ENCODE data around the gene RPS6KA2. TPM values are rescaled to one million over a fixed set of nuclear protein-coding genes. Genes with fewer than 3 reads are reported as not detected.

RPS6KA2 gene
- total RNA-seq, 1 experiment from 2014 or later = 12.3 TPM

DNA sequence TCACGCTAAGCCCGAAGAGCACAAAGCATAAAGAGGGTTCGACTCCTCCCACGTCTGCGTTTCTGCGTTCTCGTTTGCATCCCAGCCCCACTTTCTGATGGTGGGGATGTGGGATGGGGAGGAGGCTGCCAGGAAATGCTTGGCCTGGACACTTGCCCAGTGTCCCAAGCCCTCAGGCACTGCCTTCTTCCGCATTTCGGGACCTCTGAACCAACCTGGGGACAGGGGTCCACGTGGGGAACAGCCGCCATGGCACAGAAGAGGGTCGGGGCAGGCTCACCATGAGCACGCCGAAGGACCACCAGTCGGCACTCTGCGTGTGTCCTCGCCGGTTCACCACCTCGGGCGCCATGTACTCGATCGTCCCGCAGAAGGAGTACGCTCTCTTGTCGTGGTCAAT is 128.8 kb downstream of the RPS6KA2 start:
- no peak for DNase-seq
- Mint-ChIP-seq H3K27ac (no peak overlapping the region; a peak in 1 of 7 replicates), H3K36me3 (ENCODE audit: insufficient read depth in 1 of 3, low read depth in 3 of 3) (peaks cover 11 to 20% (median 12%) of the 10 kb centered on the region in 3 experiments; a peak in 6 of 7 replicates), H3K4me3 (no peak overlapping the region), H3K27me3 (ENCODE audit: low read depth) (no peaks in the 10 kb centered on the region; the same call in 1 of the 2 replicates), H3K9me3 (no peaks in the 10 kb centered on the region), H3K4me1 (0 out of 4 replicates have a peak, but pooled peaks cover 0 to 8% of the 10 kb centered on the region in 2 experiments)
- H2BK5ac ChIP-seq (ENCODE audit: insufficient read length, low read length) = no peak overlapping the region
- H2AFZ ChIP-seq (ENCODE audit: low read length) = no peak overlapping the region
- H3K4me1 ChIP-seq (ENCODE audit: insufficient read depth, low read length) = no peaks in the 10 kb centered on the region
- H3K27ac ChIP-seq (ENCODE audit: insufficient read length, low read depth, low read length) = no peak overlapping the region
- H2BK15ac ChIP-seq (ENCODE audit: low read depth, low read length) = no peak overlapping the region
- no peak overlapping the region for H3K4me2 ChIP-seq (ENCODE audit: insufficient read depth, insufficient read length, low read length)
- no peaks in the 10 kb centered on the region for H3K79me1 ChIP-seq (ENCODE audit: insufficient read depth, low read depth, low read length, poor library complexity, severe bottlenecking)
- H4K5ac ChIP-seq (ENCODE audit: insufficient read length, low read depth, low read length) = no peak overlapping the region
- H3K23me2 ChIP-seq (ENCODE audit: insufficient read length, low read depth, low read length, poor library complexity, severe bottlenecking) = no peaks in the 10 kb centered on the region
- H3K79me2 ChIP-seq (ENCODE audit: insufficient read depth, low read length) = no peaks in the 10 kb centered on the region
- no peak overlapping the region for H2AK5ac ChIP-seq (ENCODE audit: insufficient read length, low read length)
- no peak overlapping the region for H2BK12ac ChIP-seq (ENCODE audit: insufficient read length, low read depth, low read length)
- no peak overlapping the region for H2BK20ac ChIP-seq (ENCODE audit: low read depth, low read length, poor library complexity, severe bottlenecking)
- H4K20me1 ChIP-seq (ENCODE audit: control insufficient read depth, insufficient read depth, insufficient read length) = no peaks in the 10 kb centered on the region
- no CpG with 5 or more reads among the region's 25 CpGs for WGBS (ENCODE audit: extremely low coverage, insufficient read length, low lambda C conversion rate)
- H3T11ph ChIP-seq (ENCODE audit: low read length) = no peak overlapping the region
- H3K18ac ChIP-seq (ENCODE audit: insufficient read length, low read depth, low read length) = no peak overlapping the region
- no peak overlapping the region for H3K14ac ChIP-seq (ENCODE audit: insufficient read depth, low read length)
- H3K4ac ChIP-seq (ENCODE audit: low read depth, low read length) = no peak overlapping the region
- TF ChIP-seq, protein P1, sequence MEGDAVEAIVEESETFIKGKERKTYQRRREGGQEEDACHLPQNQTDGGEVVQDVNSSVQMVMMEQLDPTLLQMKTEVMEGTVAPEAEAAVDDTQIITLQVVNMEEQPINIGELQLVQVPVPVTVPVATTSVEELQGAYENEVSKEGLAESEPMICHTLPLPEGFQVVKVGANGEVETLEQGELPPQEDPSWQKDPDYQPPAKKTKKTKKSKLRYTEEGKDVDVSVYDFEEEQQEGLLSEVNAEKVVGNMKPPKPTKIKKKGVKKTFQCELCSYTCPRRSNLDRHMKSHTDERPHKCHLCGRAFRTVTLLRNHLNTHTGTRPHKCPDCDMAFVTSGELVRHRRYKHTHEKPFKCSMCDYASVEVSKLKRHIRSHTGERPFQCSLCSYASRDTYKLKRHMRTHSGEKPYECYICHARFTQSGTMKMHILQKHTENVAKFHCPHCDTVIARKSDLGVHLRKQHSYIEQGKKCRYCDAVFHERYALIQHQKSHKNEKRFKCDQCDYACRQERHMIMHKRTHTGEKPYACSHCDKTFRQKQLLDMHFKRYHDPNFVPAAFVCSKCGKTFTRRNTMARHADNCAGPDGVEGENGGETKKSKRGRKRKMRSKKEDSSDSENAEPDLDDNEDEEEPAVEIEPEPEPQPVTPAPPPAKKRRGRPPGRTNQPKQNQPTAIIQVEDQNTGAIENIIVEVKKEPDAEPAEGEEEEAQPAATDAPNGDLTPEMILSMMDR (conservative IDR thresholded peaks at IDR 0.05) = no peak
- H3K9me3 ChIP-seq (ENCODE audit: control insufficient read depth, low read depth, low read length) = no peaks in the 10 kb centered on the region
- no peak overlapping the region for H3K23ac ChIP-seq (ENCODE audit: insufficient read length, low read depth, low read length)
- H3K56ac ChIP-seq (ENCODE audit: insufficient read length, low read depth, low read length) = no peak overlapping the region
- H4K91ac ChIP-seq (ENCODE audit: insufficient read length, low read depth, low read length) = no peak overlapping the region
- no peak overlapping the region for H4K8ac ChIP-seq (replicated peaks; ENCODE audit: insufficient read length, low read depth, low read length)
- H2BK120ac ChIP-seq (ENCODE audit: low read depth, low read length, poor library complexity, severe bottlenecking) = no peak overlapping the region
- no peaks in the 10 kb centered on the region for H3K27me3 ChIP-seq (ENCODE audit: insufficient read depth, low read length)
- no peak overlapping the region for H3K9ac ChIP-seq (ENCODE audit: extremely low read depth, insufficient read length, low read length)
